Thoracic aorta (tissue), 2 donors: ENCODE data around the gene LTBP1. TPM values are rescaled to one million over a fixed set of nuclear protein-coding genes. Genes with fewer than 3 reads are reported as not detected.

Experiments used
- ATAC-seq: fragments of 150-250 bp; one replicate; pipeline ENCODE4 v1.8.0; 2017; ENCODE audit warnings: low read depth; ENCODE audit not compliant: insufficient number of reproducible peaks, low FRiP score
- DNase-seq: peaks from one replicate; pipeline ENCODE4 v3.0.0-alpha.2; 2020; ENCODE audit warnings: low spot score
- H3K27ac ChIP-seq, 2 donors: fragments of 200-600 bp; sonication (generic); 1 replicate in 1 of 2; 2 replicates in 1 of 2; pipeline ENCODE4 v1.5.1; 2016; ENCODE audit warnings: mild to moderate bottlenecking in 2 of 2, moderate library complexity in 2 of 2
- H3K27me3 ChIP-seq: fragments of 200-600 bp; sonication (generic); replicated peaks from 2 replicates; pipeline ENCODE4 v1.6.0; 2016; ENCODE audit warnings: mild to moderate bottlenecking; ENCODE audit not compliant: insufficient read depth
- H3K36me3 ChIP-seq: fragments of 200-600 bp; sonication (generic); one replicate; pipeline ENCODE4 v1.5.1; 2016
- H3K4me1 ChIP-seq, 2 donors: fragments of 200-600 bp; sonication (generic); 1 replicate in 1 of 2; 2 replicates in 1 of 2; pipeline versions ENCODE4 v1.5.1 to v1.6.0; 2016; ENCODE audit warnings: low read depth in 2 of 2, mild to moderate bottlenecking in 1 of 2; ENCODE audit not compliant: control insufficient read depth in 1 of 2
- H3K4me3 ChIP-seq: fragments of 200-600 bp; sonication (generic); 2 replicates; pipeline ENCODE4 v1.5.1; 2016; ENCODE audit warnings: mild to moderate bottlenecking
- H3K9me3 ChIP-seq: fragments of 200-600 bp; sonication (generic); 2 replicates; pipeline ENCODE4 v1.5.1; 2016
- total RNA-seq, 2 donors: library from RNA; depleted of rRNA; stranded (reverse); fragments of >200 nt; gene quantifications; one replicate each; pipeline versions ENCODE4 v1.1.0 to v1.2.3, GENCODE V29; 2016
- TF ChIP-seq, protein P1 (sequence below): fragments of 200-600 bp; sonication (generic); IDR thresholded peaks from one replicate; pipeline ENCODE4 v1.5.1; 2019; ENCODE audit warnings: antibody characterized with exemption

LTBP1 gene
- total RNA-seq, 2 donors from 2014 or later = 584 to 786 TPM

DNA sequence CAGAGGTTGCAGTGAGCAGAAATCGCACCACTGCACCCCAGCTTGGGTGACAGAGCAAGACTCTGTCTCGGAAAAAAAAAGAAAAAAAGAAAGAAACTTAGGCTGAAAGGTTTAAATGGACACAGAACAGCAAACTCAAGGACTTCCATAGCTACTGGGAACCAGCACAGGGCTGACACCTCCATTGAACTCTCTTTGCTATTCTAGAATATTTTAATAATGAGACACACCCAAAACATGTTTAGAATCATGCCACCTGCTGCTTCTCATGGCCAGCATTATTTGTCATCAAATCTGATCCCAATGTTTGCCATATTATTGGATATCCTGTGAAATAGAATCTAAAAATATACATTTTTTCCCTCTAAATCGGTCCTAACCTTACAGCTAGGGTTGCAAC lies 42.7 kb upstream of the LTBP1 start:
- Histone ChIP-seq H3K4me1 (peaks cover 3 to 15% of the 10 kb centered on the region in 2 donors), H3K4me3 (no peak overlapping the region), H3K27me3 (no peaks in the 10 kb centered on the region), H3K27ac (no peak overlapping the region), H3K36me3 (no peaks in the 10 kb centered on the region), H3K9me3 (no peaks in the 10 kb centered on the region)
- DNase-seq = no peak
- no peak for ATAC-seq
- TF ChIP-seq, protein P1, sequence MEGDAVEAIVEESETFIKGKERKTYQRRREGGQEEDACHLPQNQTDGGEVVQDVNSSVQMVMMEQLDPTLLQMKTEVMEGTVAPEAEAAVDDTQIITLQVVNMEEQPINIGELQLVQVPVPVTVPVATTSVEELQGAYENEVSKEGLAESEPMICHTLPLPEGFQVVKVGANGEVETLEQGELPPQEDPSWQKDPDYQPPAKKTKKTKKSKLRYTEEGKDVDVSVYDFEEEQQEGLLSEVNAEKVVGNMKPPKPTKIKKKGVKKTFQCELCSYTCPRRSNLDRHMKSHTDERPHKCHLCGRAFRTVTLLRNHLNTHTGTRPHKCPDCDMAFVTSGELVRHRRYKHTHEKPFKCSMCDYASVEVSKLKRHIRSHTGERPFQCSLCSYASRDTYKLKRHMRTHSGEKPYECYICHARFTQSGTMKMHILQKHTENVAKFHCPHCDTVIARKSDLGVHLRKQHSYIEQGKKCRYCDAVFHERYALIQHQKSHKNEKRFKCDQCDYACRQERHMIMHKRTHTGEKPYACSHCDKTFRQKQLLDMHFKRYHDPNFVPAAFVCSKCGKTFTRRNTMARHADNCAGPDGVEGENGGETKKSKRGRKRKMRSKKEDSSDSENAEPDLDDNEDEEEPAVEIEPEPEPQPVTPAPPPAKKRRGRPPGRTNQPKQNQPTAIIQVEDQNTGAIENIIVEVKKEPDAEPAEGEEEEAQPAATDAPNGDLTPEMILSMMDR = no peak

DNA sequence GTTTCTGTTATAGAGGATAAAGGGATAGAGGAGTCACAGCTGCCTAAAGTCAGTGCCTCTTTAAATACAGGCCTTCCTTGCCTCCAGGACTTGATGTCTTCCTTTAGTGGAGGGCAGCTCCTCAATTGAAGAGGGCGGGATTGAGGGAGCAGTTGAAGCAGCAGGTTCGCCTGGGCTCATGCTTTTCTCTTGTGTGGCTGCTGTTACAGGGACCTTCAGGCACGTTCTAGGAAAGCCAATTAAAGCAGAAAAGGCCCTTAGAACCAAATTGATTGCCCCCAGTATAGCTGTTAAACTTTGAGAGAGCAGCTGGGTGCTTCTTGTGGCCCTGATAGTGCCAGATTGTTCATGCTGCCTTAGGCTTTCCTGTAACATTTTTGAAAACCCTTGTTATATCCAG lies 42.0 kb upstream of the LTBP1 start:
- Histone ChIP-seq H3K9me3 (no peaks in the 10 kb centered on the region), H3K27ac (peak overlapping the region in 1 of 2 donors; percentile 13), H3K36me3 (no peaks in the 10 kb centered on the region), H3K27me3 (no peaks in the 10 kb centered on the region), H3K4me3 (no peak overlapping the region), H3K4me1 (peaks cover 3 to 15% of the 10 kb centered on the region in 2 donors)
- TF ChIP-seq, protein P1 = no peak
- no peak for ATAC-seq
- DNase-seq = no peak

DNA sequence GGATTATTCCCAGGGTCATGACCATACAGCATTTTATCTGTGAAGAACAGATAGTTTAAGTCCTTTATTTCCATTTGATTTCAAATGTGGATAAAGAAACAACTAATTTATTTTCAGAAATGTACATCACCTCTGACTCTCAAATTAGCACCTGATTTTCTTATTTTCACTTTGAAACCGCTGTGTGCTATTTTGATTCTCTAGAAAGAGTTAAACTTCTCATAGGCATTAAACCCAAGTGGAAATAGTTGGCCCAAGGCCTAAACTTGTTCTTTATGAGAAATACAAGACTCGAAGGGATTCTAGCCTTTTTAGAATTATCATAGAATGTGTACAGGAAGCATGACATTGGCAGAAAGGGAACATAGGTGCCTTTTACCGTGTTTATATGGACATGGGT lies 41.5 kb upstream of the LTBP1 start:
- H3K27me3 ChIP-seq = no peaks in the 10 kb centered on the region
- H3K9me3 ChIP-seq = no peaks in the 10 kb centered on the region
- H3K4me3 ChIP-seq = no peak overlapping the region
- no peaks in the 10 kb centered on the region for H3K36me3 ChIP-seq
- no peak for ATAC-seq
- H3K27ac ChIP-seq = no peak overlapping the region
- H3K4me1 ChIP-seq = peaks cover 3 to 15% of the 10 kb centered on the region in 2 donors
- DNase-seq = no peak
- TF ChIP-seq, protein P1 = no peak

DNA sequence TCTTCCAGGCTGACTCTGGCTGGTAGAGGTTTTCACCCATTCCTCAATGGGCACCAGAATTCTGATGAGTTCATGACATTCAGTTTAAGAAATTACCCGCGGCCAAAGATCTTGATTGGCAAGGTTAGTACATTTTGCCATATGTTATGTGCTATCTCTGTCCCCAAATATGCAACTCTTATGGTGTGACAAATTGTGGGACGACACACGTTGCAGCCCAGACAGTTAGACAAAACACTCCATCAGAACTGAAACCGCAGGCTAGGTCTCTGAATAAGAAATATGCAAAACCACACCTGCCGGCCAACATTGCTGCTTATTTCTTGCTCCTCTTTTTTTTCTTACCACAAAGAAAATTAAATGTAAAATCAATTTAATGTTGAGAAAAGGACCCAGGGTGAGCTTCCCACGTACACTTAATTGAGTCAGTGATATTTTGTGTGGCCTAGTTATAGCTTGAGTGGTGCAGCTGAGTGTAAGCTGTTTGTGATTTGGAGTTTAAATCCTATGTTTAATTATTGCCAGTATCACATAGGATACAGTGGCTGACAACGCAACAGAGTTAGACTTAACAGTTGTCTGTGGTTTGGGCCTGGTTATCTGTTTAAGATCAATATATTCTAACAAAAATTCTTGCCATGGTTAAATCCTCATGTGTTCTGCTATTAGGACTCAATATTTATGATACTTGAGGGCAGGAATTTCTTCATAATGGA lies 35.7 kb upstream of the LTBP1 start:
- Histone ChIP-seq H3K27me3 (no peaks in the 10 kb centered on the region), H3K9me3 (no peaks in the 10 kb centered on the region), H3K4me1 (no peaks in the 10 kb centered on the region), H3K27ac (no peak overlapping the region), H3K4me3 (no peak overlapping the region), H3K36me3 (no peaks in the 10 kb centered on the region)
- ATAC-seq (no peak), DNase-seq (no peak)
- TF ChIP-seq, protein P1 = no peak

DNA sequence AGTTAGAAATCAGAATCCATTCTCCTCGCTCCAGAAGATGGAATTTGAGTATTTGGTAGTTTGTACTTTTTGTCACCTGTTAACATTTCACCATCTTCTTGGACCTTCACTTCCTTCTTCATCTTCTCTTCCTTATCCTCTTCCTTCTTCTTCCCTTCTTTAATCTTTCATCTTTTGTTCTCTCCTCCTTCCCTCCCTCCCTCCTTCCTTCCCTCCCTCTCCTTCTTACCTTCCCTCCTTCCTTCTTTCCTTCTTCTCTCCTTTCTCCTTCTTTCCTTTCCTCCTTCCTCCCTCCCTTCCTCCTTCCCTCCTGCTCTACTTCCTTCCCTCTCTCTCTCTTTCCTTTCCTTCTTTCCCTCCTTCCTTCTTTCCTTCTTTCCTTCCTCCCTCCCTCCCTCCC lies 31.1 kb upstream of the LTBP1 start:
- H3K4me3 ChIP-seq = no peak overlapping the region
- no peaks in the 10 kb centered on the region for H3K4me1 ChIP-seq
- no peaks in the 10 kb centered on the region for H3K36me3 ChIP-seq
- H3K9me3 ChIP-seq = no peaks in the 10 kb centered on the region
- H3K27me3 ChIP-seq = no peaks in the 10 kb centered on the region
- no peak for ATAC-seq
- TF ChIP-seq, protein P1 = no peak
- DNase-seq = no peak
- no peak overlapping the region for H3K27ac ChIP-seq
